HG02840 (cell line): ENCODE measurements around the gene MYBPC1.
A peak's percentile ranks its signal among the peaks of the same experiment; 100 is the strongest.

Source experiments
- ATAC-seq: cut with Tn5 transposase; IDR thresholded peaks from one replicate; pipeline ENCODE4 v1.9.1; 2021; ENCODE audit warnings: mild to moderate bottlenecking, moderate library complexity, moderate number of reproducible peaks; ENCODE audit not compliant: unreplicated experiment, low FRiP score

The MYBPC1 gene

DNA sequence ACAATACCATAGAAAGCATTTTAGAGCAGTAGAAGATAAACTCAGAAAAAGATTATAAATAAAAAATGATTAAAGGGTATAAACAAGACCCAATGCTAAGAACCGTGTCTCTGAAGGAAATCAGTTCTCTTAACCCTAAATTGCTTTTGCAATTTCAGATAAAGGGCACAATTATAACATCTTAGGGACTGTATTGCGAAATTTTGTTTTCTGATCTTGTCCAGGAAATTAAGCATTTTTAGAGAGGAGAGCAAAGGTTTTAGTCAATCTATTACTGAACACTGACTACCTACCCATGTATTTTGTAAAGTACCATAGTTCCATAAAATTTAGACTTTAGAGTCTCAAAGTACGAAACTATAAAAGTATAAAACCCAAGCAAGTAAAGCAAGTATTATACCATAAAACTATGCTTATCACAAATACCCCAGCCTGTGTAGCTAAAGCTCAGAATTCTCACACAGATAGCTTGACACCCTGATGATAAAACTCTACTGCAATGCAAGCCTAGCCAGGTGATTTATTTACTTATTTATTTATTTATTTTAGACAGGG lies 95.8 kb downstream of the MYBPC1 start:
- ATAC-seq = no peak

DNA sequence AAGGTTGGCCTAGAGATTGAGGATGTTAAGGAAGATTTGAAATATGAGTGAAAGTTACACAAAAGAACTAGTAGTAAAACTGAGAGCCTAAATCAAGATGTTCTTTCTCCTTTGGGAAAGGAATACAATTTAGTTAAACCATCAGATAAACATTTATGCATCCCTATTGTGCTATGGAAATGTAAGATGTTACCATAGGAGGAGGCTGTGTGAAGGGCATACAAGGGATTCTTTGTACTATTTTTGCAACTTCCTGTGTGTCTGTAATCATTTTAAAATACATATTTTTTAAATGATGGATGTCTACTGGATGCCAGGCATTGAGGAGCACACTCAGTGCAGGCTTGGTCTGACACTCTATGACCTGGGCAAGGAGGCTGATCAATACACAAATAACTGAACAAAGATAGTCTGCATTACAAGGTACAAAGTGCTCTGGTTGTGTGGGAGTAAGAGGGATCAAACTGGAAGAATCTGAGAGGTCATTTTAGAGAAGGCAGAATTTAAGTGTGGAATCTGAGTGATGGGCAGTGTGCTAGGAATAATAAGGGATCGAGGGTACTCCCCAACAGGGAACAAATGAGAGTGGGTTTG lies 96.8 kb downstream of the MYBPC1 start:
- no peak for ATAC-seq

DNA sequence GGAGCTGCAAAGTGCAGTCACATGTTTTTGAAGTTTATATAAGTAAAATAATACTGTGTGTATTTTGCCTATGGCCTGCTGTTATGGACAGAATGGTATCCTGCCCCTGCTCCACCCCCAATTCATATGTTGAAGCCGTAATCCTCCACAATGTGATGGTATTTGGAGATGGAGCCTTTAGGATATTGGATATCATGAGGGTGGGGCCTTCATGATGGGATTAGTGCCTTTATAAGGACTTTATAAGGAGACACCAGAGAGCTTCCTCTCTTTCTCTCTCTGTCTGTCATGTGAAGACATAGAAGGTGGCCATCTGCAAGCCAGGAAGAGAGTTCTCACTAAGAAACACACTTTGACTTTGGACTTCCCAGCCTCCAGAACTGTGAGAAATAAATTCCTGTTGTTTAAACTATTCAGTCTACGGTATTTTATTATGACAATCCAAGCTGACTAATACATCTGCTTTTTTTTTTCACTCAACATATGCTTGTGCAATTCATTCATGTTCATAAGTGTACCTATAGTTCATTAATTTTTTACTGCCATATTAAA lies 99.6 kb downstream of the MYBPC1 start:
- no peak for ATAC-seq

DNA sequence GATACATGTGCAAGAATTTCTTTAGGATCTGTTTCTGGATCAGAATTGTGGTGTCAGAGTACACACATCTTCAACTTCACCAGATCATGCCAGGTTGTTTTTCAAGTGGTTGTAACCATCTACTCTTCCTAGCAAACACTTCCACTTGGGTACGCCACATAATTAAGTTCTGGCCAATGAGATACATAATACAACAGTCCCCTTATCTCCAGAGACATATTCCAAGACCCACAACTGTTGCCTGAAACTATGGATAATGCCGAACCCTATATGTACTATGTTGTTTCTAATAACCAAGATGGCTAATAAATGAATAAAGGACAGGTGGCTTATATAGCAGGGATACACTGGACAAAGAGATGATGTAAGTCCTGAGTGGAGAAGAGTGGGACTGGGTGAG lies 100.2 kb downstream of the MYBPC1 start:
- ATAC-seq = no peak

DNA sequence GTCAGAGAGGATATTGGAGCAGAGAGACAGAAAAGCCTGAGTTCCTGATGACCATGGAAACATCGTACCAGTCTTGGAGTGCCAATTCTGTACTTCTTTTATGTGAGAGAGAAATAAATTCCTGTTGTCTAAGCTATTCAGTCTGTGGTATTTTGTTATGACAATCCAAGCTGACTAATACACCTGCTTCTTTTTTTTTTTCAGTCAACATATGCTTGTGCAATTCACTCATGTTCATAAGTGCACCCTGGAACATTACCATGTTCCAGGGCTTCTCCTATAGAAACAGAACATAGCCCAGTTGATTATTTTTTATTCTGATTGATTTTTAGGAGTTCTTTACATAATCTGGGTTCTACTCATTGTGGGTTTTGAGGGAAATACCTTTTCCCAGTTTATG lies 100.9 kb downstream of the MYBPC1 start:
- no peak for ATAC-seq

DNA sequence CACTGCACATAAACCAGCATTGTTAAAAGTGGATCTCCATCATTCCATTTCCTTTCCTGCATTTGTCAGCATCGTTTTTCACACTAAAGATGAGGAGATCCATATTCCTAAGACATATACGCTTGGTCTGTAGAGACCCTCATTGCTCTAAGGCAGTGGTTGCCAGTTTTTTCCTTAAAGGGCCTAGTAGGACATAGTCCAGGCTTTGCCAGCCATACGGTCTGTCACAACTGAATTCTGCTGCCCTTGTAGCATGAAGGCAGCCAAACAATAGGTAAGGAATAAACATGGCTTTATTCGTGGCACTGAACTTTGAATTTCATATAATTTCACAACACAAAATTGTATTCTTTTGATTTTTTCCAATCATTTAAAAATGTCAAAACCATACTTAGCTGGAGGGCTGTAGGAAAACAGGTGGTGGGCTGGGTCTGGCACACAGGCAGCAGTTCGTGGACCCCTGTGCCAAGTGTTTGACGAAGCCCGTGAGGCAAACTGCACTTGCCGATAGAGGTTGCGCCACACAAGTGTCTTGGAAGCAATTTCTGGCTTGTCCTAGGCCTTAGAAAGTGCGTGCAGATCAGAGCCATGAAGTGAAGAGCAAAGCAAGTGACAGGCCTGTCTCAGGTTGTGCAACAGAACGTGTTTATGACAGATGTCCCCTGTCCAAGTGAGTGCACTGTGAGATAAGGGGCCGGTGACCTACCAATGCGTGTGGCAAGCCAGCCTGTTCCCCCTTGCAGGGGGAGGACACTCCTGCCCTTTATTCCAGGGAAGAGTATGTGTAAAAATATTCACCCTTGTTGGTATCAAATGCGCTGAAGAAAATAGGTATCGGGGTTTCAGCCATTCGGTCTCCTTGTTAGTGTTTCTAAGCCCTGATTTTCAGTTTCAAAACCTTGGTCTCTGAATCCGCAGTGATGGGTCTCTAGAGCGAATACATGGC lies 101.8 kb downstream of the MYBPC1 start:
- ATAC-seq = no peak

DNA sequence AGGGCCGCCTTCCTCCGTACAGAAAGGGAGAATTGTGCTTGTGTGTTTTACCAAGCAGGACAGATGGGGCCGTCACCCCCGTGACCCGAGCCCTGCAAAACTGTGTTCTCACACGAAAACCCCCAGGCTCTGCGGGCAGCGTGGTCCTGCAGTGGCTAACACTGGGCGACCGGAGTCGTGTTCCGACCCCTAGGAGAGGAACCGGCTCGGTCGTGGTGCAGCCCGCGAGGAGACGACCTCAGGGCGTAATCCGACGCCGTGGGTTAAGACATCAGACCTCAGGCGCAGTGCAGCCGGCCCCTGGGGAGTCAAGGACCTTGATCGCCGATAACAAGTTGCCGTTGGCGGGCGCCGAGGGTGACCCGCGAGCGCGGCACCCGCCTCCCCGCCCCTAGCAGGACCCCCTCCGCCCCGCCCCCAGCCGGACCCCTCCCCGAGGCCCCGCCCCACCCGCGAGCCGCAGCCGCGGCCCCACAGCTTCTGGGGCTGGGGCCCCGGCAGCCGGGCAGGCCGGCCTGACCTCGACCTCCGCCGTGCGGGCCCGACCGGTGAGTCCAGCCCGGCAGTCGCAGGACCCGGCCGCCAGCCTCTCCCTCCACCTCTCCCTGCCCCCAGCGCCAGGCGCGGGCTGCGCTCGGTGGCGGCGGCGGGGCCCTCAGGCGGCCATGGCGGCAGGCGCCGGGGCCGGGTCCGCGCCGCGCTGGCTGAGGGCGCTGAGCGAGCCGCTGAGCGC lies 102.6 kb downstream of the MYBPC1 start, which contains the start of gene CHPT1:
TSS of gene CHPT1 (plus strand) at position 444 of the 733 bp plus-strand sequence. CDS start at position 666, 222 bp downstream.
- peak; percentile 55 for ATAC-seq

DNA sequence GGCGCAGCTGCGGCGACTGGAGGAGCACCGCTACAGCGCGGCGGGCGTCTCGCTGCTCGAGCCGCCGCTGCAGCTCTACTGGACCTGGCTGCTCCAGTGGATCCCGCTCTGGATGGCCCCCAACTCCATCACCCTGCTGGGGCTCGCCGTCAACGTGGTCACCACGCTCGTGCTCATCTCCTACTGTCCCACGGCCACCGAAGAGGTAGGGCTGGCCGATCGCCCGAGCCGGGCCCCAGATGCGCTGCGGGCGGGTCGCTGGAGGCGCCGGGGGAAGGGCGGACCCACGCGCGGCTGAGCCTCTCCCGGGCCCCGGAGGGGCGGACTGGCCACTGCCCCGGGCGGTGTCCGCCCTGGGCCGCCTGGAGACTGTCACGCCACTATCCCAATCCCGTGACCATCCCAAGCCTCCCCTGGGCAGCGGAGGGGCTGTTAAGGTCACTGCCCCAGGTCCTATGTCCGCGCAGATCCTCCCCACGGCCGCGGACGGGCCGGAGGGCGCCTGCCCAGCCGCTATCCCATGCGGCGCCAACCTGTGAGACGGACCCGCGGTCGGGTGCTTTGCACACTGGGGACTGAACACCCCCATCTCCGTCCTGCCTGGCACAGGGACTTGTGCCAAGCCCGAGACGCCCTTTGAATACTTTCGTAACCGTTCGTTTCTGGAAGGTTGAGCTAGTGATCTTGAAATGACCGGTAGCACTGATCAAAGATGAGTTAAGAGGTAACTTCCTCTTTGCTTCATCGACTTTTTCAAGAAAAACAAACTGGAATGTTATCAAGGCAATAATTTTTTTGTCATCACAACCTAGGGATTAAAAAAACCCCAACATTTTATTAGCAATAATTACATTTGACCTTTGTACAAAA lies 103.4 kb downstream of the MYBPC1 start:
- peak; percentile 40 for ATAC-seq

DNA sequence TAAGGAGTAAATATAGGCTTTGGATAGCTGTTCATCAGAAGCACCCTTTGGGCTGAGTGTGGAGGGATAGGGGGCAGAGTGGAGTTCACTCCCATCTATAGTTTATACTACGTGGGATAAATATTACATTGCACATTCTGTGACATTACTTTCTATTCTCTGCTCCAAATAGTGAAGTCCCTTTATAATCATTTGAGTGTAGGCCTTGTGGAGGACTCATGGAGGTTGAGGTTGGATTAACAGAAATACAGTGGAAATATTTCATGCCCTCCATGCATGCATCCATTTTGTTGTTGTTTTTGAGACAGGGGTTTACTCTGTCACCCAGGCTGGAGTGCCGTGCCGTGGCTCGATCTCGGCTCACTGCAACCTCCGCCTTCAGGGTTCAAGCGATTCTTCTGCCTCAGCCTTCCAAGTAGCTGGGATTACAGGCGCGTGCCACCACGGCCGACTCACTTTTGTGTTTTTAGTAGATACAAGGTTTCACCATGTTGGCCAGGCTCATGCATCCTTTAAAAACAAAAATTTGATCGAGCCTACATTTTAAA lies 104.1 kb downstream of the MYBPC1 start:
- no peak for ATAC-seq

DNA sequence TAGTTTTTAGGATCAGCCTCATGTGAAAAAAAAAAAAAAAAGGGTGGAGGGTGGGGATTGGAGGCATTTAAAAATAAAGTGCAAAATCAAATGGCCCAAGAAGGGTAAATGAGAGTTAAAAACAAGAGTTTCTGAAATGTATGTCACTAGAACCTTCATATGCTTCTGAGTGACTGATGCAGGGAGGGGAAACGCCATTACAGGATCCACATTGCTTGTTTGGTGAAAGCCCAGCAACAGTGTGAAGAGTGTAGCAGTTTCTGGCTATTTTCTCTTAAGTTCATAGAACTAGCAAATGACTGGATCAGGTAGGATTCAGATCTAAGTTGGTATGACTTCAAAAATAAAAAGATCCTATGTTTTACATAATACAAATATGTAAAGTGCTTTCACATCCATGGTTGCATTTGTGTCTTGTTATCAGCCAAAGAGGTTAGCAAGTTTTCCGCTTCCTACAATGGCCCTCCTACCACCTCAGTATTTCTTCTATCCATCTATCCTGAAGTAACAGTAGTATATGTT lies 105.6 kb downstream of the MYBPC1 start:
- ATAC-seq = no peak

DNA sequence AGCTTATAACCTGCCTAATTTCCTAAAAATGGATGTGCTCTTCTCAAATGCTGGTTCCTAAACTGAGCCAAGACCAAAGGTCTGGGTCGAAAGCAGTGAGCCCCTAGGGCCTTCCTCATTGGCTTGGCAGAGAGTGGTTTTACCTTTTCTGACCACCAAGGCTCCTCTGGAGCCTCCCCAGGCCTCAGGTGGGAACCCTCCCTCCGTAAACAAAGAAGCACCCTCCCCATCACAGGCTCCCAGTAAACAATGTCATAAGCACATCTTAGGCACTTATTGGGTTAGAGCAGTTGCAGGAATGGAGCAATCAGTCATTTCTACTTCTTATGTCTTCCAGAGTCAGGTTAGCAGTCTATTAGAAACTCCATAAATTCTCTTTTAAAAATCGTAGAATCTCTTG lies 108.7 kb downstream of the MYBPC1 start:
- ATAC-seq = no peak

DNA sequence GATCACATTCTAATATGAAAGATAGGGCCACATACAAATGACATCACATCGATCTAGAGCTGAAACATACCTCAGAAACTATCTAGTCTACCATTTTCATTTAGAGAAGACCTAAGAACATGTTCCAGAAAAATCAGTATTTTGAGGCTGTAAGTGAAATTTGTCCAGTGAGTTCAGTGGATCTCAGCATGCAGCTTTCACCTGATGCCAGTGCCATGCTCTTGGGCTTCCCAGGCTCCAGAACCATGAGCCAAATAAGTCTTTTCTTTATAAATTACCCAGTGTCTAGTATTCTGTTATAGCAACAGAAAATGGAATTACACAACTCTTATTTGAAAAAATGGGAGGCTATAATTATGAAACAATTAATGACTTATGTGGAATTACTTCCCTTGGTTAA lies 111.6 kb downstream of the MYBPC1 start:
- no peak for ATAC-seq

DNA sequence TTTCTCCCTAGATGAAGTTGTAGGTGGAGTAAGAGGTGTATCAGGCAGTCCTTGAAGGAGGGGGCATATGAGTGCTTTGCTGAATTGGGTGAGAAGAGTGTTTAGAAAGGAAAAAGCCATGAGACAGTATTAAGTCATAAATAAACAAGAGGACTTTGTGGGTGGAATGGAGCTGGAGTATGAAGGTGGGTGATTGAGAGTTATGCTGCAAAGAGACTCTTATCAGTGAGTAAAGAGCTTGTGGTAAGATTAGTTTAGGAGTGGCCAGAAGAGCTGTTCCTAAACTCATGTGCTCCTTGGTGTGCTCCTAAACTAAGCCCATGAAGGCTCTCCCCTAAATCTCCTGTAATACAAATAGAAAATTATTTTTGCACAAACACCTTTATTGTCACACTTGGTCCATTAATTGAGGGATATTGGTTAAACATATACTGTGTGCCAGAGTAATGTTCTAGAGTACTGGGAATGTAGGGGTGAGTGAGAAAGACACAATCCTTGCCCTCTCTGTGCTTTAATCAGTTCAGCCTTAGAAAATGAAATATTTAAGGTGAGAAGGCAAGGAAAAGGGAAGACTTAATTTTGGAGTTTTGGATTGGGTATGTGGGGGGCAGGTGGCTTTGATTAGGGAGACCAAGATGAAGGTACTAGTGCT lies 112.5 kb downstream of the MYBPC1 start:
- ATAC-seq = no peak

DNA sequence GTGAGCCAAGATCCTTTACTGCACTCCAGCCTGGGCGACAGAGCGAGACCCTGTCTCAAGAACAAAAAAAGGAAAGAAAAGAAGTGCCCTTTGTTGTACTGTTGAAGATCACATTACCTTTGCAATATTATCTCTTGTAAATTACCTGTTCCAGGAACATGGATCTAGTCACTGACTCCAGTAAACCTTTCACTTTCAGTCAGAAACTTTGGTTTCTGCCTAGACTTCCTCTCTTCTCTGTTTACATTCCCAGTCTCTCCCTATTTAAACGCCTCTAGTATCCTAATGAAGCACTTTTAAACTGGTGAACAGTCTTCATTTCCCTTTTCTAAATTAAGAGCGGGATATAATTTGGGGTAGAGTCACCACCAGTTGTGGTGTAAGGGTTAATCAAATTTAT lies 115.5 kb downstream of the MYBPC1 start:
- no peak for ATAC-seq

DNA sequence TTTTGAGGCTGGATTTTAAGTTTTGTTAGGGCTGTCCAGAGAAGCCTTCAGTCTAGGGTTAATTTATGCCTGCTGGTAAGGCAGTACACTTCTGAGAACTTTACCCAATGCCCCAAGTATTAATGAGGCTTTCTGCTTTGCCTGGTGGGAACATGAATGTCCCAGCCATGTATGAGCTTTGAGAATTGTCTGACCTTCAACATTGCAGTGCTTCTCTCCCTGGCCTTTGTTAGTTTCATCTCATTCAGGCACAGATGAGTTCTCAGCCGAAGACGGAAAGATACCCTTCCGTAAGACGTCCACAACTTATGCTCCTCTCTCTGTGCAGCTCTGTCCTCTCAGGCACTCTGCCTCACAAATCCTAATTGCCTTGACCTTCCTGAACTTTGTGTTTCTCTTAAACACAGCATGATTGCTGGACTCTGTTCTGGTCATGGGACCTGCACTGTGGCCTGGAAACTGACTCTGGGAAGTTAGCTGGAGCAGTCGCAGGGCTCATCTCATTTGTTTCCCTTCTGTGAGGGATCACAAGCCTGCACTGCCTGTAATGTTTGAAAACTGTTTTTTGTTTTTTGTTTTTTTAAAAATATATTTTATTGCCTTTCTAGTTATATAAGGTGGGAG lies 118.4 kb downstream of the MYBPC1 start:
- no peak for ATAC-seq

DNA sequence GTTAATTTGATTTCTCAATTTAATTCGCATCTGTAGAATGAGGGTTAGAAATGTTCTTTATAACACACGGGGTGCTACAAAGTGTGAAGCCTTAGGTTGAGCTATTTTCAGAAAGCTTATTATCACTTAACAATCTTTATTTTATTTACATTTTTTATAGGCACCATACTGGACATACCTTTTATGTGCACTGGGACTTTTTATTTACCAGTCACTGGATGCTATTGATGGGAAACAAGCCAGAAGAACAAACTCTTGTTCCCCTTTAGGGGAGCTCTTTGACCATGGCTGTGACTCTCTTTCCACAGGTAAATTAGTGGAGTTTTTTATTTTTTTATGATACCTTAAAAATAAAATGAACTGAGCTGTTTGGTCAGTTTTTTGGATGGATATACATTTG lies 119.2 kb downstream of the MYBPC1 start:
- no peak for ATAC-seq

DNA sequence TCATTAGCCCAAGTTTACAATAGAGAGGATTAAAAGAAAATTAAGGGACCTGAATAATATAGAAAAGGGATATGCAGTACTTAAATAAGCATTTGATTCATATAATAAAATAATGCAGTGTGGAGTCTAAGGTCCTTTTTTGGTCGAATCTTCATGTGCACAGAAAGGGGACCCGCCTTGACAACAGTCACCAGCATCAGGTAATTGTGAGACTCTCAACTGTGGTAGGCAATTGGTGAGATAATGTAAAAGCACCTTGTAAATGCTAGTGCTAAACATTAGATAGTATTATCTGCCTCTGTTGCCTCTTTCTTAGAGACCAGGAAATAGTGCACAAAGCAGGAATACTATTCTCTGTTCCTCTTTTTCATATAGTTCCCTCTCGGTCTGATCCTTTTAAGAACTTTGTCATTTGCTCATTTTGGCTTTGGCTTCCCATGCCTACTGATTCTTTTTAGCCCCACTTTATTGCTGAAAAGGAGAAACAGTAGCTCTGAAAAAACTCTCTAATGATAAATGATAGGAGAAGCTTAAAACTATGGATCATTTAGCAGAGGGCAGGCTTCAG lies 120.2 kb downstream of the MYBPC1 start:
- ATAC-seq = no peak

DNA sequence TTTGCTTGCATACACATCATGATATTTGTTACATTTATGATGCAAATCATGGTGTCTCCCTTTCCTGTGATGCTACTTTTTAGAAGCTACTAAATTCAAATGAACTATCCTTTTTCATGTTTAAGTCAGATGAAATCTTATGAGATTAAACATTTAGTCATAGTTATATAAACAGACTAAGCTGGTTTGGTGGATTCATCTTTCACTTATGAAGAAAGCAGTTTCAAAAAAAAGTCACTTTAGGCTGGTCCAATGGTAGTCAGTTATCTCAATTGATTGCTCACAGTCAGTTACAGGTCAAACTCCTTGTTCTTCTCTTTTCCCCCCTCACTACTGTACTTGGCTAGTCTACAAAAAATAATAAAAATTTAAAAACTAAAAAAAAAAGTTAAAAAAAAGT lies 124.8 kb downstream of the MYBPC1 start:
- ATAC-seq = no peak
